ENCODE results near the gene LILRB1. TPM values are rescaled to one million over a fixed set of nuclear protein-coding genes. Genes with fewer than 3 reads are reported as not detected.

LILRB1 gene
- total RNA-seq, 2 experiments from 2014 or later = 0.91 to 0.92 TPM

DNA sequence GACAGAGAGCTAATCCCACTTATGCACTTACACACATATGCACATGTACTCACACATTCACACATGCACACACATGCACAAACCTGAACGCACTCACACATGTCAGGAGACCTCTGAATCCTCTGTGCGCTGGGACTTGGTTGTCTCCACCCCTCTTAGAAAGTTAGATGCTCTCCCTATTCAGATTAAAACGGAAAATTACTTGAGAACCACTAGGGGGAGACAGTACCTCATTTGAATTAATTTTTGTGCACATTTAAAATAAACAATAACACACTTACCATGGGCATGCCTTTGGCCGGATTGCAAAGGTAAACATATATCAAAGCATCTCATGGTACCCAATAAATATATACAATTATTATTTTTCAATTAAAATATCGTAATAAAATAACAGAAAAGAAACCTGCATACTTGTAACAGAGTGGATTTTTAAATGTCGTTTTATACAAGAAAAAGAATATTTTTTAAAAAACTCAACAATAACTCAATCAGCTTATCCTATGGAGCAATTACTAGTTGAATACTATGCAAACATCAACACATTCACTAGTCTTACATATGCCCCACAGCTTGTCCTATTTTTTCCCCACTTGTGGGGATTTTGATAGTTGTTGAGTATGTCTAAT is 23.0 kb downstream of the LILRB1 start:
- ATAC-seq (no peak), DNase-seq (no peak)
- H3K9me3 Mint-ChIP-seq (ENCODE audit: insufficient read depth) = no peaks in the 10 kb centered on the region
- peaks cover 8% of the 10 kb centered on the region for H3K27me3 Mint-ChIP-seq (ENCODE audit: low read depth)
- H3K36me3 Mint-ChIP-seq (ENCODE audit: low read depth) = no peaks in the 10 kb centered on the region
- ChIA-PET POLR2A (no interaction called here), CTCF (interaction anchor here (0.7 to 3.9 kb wide), 7 partner anchors 9 to 356 kb away, joined by 3 to 30 read pairs (median 3); partner anchors contain the start of gene LILRB4)
- H3K27ac Mint-ChIP-seq = no peak overlapping the region
- no peak overlapping the region for H3K4me3 Mint-ChIP-seq
- no peaks in the 10 kb centered on the region for H3K4me1 Mint-ChIP-seq (ENCODE audit: low read depth)

- Mint-ChIP-seq H3K36me3 (ENCODE audit: low read depth) (no peaks in the 10 kb centered on the region), H3K27ac (no peak overlapping the region), H3K4me1 (ENCODE audit: low read depth) (no peaks in the 10 kb centered on the region), H3K9me3 (ENCODE audit: insufficient read depth) (no peaks in the 10 kb centered on the region), H3K27me3 (ENCODE audit: low read depth) (peaks cover 9% of the 10 kb centered on the region), H3K4me3 (no peak overlapping the region)
- ATAC-seq = no peak
- CTCF ChIA-PET = interaction anchor here (0.9 to 3.9 kb wide), 3 partner anchors 14 to 174 kb away, joined by 3 to 30 read pairs (median 9); no protein-coding TSS in a partner anchor
- DNase-seq = no peak
- POLR2A ChIA-PET = no interaction called here
Observed at GRCh38 chr19:54654447-54655321, 24.4 kb downstream of the LILRB1 start.

- Mint-ChIP-seq H3K27ac (no peak overlapping the region), H3K9me3 (ENCODE audit: insufficient read depth) (no peaks in the 10 kb centered on the region), H3K27me3 (ENCODE audit: low read depth) (peaks cover 14% of the 10 kb centered on the region), H3K4me1 (ENCODE audit: low read depth) (no peaks in the 10 kb centered on the region), H3K4me3 (no peak overlapping the region), H3K36me3 (ENCODE audit: low read depth) (no peaks in the 10 kb centered on the region)
- DNase-seq = no peak
- CTCF ChIA-PET = interaction anchor here (0.7 to 1.1 kb wide), 2 partner anchors 166 to 177 kb away, joined by 3 read pairs; no protein-coding TSS in a partner anchor
- POLR2A ChIA-PET = no interaction called here
- ATAC-seq = no peak
Observed at GRCh38 chr19:54659300-54659699, 29.0 kb downstream of the LILRB1 start.

GRCh38 chr19:54660306-54660705 is 30.0 kb downstream of the LILRB1 start:
- CTCF ChIA-PET = interaction anchor here (2.8 kb wide), 1 partner anchor 14 kb away, joined by 8 read pairs; no protein-coding TSS in a partner anchor
- H3K27me3 Mint-ChIP-seq (ENCODE audit: low read depth) = peaks cover 14% of the 10 kb centered on the region
- no peaks in the 10 kb centered on the region for H3K4me1 Mint-ChIP-seq (ENCODE audit: low read depth)

DNA sequence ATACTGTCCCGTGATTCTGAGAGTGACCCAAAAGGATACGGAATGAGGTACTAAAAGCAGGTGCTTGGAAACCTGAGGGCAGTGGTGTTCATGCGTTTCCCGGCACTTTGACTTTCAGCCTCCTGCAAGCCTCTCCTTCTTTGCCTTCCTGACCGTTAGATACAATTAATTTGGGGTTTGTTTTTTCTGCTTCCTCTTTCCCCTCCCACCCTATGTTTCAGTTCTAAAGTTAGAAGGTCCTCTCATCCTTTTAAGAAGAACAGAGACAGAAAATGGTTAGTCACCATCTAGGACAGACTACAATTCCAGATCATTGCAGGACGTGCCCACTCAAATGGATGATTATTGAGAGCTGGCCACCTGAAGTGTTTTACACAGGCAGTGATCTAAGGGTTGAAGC is 30.7 kb downstream of the LILRB1 start:
- ATAC-seq (no peak), DNase-seq (no peak)
- no peaks in the 10 kb centered on the region for H3K9me3 Mint-ChIP-seq (ENCODE audit: insufficient read depth)
- H3K27ac Mint-ChIP-seq = no peak overlapping the region
- ChIA-PET CTCF (interaction anchor here (1.6 to 2.8 kb wide), 2 partner anchors 13 to 15 kb away, joined by 3 to 8 read pairs; no protein-coding TSS in a partner anchor), POLR2A (no interaction called here)
- H3K4me3 Mint-ChIP-seq = no peak overlapping the region
- no peaks in the 10 kb centered on the region for H3K4me1 Mint-ChIP-seq (ENCODE audit: low read depth)
- no peaks in the 10 kb centered on the region for H3K36me3 Mint-ChIP-seq (ENCODE audit: low read depth)
- H3K27me3 Mint-ChIP-seq (ENCODE audit: low read depth) = peaks cover 11% of the 10 kb centered on the region

More at GRCh38 chr19:54660306-54660705, 30.0 kb downstream of the LILRB1 start:
- Mint-ChIP-seq H3K27ac (no peak overlapping the region), H3K4me3 (no peak overlapping the region), H3K9me3 (ENCODE audit: insufficient read depth) (no peaks in the 10 kb centered on the region), H3K36me3 (ENCODE audit: low read depth) (no peaks in the 10 kb centered on the region)
- ATAC-seq = no peak
- POLR2A ChIA-PET = no interaction called here
- no peak for DNase-seq

DNA sequence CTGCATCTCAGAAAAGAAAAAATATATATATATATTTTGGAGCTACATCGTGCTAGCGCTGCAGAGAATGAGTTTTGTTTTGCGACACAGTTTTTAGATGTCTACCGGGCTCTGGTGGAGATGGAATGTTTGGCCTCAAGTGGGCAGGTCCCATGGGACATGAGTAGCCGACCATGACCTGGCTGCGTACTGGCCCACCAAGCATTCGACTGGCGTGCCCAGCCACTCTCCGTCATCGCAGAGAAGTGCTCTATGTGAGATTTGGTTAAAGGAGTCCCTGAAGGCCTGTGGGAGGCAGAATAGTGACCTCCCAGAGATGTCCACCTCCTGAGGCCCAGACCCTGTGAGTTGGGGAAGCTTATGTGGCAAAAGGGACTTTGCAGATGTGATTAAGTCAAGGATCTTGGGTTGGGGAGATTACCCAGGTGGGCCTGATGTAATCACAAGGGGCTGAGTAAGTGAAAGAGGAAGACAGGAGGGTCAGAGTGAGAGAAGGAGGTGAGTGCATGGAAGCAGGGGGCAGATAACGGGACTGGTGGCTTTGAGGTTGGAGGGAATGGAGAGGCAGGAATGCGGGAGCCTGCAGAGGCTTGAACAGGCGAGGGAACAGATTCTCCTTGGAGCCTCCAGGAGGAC is 31.7 kb downstream of the LILRB1 start:
- no peaks in the 10 kb centered on the region for H3K4me1 Mint-ChIP-seq (ENCODE audit: low read depth)
- ChIA-PET POLR2A (no interaction called here), CTCF (interaction anchor here (1.6 to 2.8 kb wide), 3 partner anchors 9 to 14 kb away, joined by 3 to 8 read pairs (median 4); no protein-coding TSS in a partner anchor)
- no peaks in the 10 kb centered on the region for H3K36me3 Mint-ChIP-seq (ENCODE audit: low read depth)
- H3K27ac Mint-ChIP-seq = no peak overlapping the region
- DNase-seq (no peak), ATAC-seq (no peak)
- H3K27me3 Mint-ChIP-seq (ENCODE audit: low read depth) = peaks cover 9% of the 10 kb centered on the region
- no peaks in the 10 kb centered on the region for H3K9me3 Mint-ChIP-seq (ENCODE audit: insufficient read depth)
- no peak overlapping the region for H3K4me3 Mint-ChIP-seq

- ChIA-PET POLR2A (no interaction called here), CTCF (interaction anchor here (1.1 to 2.8 kb wide), 3 partner anchors 10 to 12 kb away, joined by 4 to 8 read pairs (median 5); no protein-coding TSS in a partner anchor)
- DNase-seq (no peak), ATAC-seq (no peak)
- Mint-ChIP-seq H3K4me3 (no peak within 1 kb of the TSS), H3K27ac (no peak within 1 kb of the TSS), H3K9me3 (ENCODE audit: insufficient read depth) (peaks cover under 1% of the 10 kb centered on the region), H3K27me3 (ENCODE audit: low read depth) (peaks cover 9% of the 10 kb centered on the region), H3K36me3 (ENCODE audit: low read depth) (no peaks in the 10 kb centered on the region), H3K4me1 (ENCODE audit: low read depth) (no peaks in the 10 kb centered on the region)
Observed at GRCh38 chr19:54662730-54663129, 32.4 kb downstream of the LILRB1 start, which contains the start of gene LILRB4. LILRB4 (plus strand) TSS chr19:54662985; CDS start chr19:54663034, 49 bp downstream.

DNA sequence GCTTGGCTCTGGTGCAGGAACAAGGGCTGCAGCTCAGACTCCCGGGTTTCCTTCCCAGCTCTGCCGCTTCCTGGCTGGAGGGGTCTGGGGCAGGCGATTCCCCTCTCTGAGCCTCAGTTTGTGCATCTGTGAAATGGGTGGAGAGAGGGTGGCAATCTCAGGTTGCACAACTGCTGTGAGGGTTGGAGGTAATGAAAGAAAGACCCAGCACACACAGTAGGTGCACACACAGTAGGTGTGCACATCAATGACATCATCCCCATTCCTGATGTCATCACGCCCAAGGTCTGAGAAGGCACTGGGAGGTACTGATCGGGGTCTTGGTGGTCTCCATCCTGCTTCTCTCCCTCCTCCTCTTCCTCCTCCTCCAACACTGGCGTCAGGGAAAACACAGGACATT is 35.2 kb downstream of the LILRB1 start:
- Mint-ChIP-seq H3K27ac (no peak overlapping the region), H3K9me3 (ENCODE audit: insufficient read depth) (peaks cover 12% of the 10 kb centered on the region), H3K4me3 (no peak overlapping the region), H3K36me3 (ENCODE audit: low read depth) (no peaks in the 10 kb centered on the region), H3K27me3 (ENCODE audit: low read depth) (peaks cover 12% of the 10 kb centered on the region), H3K4me1 (ENCODE audit: low read depth) (no peaks in the 10 kb centered on the region)
- DNase-seq (no peak), ATAC-seq (no peak)
- POLR2A ChIA-PET = no interaction called here
- CTCF ChIA-PET = no interaction called here

DNA sequence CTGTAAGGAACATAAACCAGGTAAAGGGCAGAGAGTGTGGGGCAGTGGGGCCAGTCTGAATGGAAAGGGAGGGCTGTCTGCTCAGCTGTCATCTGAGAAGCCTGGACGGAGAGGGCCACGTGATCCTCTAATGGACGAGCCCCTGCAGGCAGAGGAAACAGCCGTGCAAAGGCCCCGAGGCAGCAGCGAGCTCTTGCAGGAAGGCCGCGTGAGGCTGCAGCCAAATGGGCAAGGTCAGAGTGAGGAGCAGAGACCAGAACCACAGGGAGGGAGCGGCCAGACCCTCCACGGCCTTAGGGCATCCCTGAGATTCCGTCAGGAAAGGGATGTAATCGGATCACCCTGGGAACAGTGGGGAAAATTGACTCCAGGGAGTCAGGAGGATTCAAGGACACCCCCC is 36.9 kb downstream of the LILRB1 start:
- POLR2A ChIA-PET = no interaction called here
- Mint-ChIP-seq H3K36me3 (ENCODE audit: low read depth) (no peaks in the 10 kb centered on the region), H3K27ac (no peak overlapping the region), H3K9me3 (ENCODE audit: insufficient read depth) (peaks cover 12% of the 10 kb centered on the region), H3K27me3 (ENCODE audit: low read depth) (peaks cover 12% of the 10 kb centered on the region), H3K4me1 (ENCODE audit: low read depth) (no peaks in the 10 kb centered on the region), H3K4me3 (no peak overlapping the region)
- CTCF ChIA-PET = no interaction called here
- DNase-seq (no peak), ATAC-seq (no peak)

DNA sequence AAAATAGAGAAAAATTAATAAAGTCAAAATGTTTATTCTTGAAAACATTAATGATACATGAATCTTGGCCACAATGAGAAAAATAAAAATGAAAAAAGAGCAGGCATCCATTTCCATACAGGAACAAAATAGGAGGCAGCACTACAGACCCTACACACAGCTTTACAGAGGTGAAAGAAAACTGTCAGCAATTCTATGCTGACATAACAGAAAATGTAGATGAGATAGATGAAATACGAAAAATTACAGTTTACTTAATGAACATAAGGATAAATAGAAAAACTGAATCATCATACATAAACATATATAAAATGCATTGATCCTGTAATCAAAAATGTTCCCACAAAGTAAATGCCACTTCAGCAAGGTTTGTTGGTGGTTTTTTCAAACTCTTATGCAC is 38.1 kb downstream of the LILRB1 start:
- ATAC-seq (no peak), DNase-seq (no peak)
- no peak overlapping the region for H3K4me3 Mint-ChIP-seq
- peaks cover 12% of the 10 kb centered on the region for H3K27me3 Mint-ChIP-seq (ENCODE audit: low read depth)
- POLR2A ChIA-PET = no interaction called here
- CTCF ChIA-PET = interaction anchor here (0.9 to 1.5 kb wide), 2 partner anchors 10 to 189 kb away, joined by 3 to 4 read pairs; no protein-coding TSS in a partner anchor
- H3K4me1 Mint-ChIP-seq (ENCODE audit: low read depth) = no peaks in the 10 kb centered on the region
- H3K9me3 Mint-ChIP-seq (ENCODE audit: insufficient read depth) = peaks cover 12% of the 10 kb centered on the region
- no peaks in the 10 kb centered on the region for H3K36me3 Mint-ChIP-seq (ENCODE audit: low read depth)
- no peak overlapping the region for H3K27ac Mint-ChIP-seq

DNA sequence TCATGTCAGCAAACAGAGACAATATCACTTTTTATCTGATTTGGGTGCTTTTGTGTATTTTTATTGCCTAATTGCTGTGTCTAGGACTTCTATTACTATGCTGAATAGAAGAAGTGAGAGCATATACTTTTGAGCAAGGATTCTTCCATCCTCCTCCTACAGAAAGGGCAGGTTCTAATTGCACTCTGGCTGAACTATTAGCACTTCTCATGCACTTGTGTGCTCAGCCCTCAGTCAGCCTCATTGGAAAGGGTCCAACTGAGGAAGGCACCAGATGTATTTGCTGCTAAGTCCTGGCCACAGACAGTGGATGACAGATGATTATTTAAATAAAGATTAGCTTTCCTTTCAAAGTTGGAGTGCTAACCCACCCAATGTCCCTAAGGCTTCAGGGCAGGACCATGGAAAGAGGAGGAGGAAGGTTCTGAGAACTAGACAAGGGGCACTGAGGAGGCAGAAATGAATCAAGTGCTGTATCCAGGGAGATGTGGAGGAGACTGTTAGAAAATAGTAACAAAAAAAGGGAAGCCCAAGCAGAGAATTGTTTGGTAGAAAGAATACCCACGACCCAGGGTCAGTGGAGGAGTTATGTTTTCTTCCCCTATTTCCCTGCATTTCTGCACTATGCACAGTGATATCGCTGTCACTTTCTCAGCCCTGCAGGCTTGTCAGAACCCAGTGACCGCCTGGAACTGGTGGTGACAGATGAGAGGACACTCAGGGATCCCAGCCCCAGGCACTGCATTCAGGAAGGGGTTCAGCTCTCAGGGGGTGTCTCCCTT is 40.5 kb downstream of the LILRB1 start:
- POLR2A ChIA-PET = no interaction called here
- H3K9me3 Mint-ChIP-seq (ENCODE audit: insufficient read depth) = peaks cover 12% of the 10 kb centered on the region
- H3K4me3 Mint-ChIP-seq = no peak overlapping the region

More for the DNA sequence above, 40.5 kb downstream of the LILRB1 start:
- Mint-ChIP-seq H3K4me1 (ENCODE audit: low read depth) (peaks cover 8% of the 10 kb centered on the region), H3K27me3 (ENCODE audit: low read depth) (peaks cover 12% of the 10 kb centered on the region), H3K36me3 (ENCODE audit: low read depth) (no peaks in the 10 kb centered on the region), H3K27ac (no peak overlapping the region)
- DNase-seq (no peak), ATAC-seq (no peak)
- CTCF ChIA-PET = no interaction called here

Data from activated CD8-positive, alpha-beta T cell treated with anti-CD3 and anti-CD28 coated beads, Interleukin-2, amount 10 ng/mL, durations not matched to agents 7 days and 5 days (primary cell).